PC-9 (cell line): ENCODE measurements around the gene RNH1. TPM values are rescaled to one million over a fixed set of nuclear protein-coding genes. Genes with fewer than 3 reads are reported as not detected.

Source experiments
- total RNA-seq: library from RNA; stranded (reverse); gene quantifications from 2 replicates; pipeline ENCODE4 v1.2.3, GENCODE V29; 2021

Gene RNH1
- total RNA-seq, 1 experiment from 2014 or later = 87.8 TPM

Other genes with a start within 250 kb of the RNH1 start
- 0.33 TPM in 1 of 2 replicates, not detected in the other for gene NLRP6, start 228.8 kb downstream of the RNH1 start, total RNA-seq
- gene PGGHG, start 218.1 kb downstream of the RNH1 start, total RNA-seq = 68.6 and 76.9 TPM in 2 replicates
- gene IFITM5, start 207.7 kb downstream of the RNH1 start, total RNA-seq = not detected in 2 replicates
- 4.2 and 4.3 TPM in 2 replicates for gene IFITM2, start 199.4 kb downstream of the RNH1 start, total RNA-seq
- gene IFITM1, start 193.2 kb downstream of the RNH1 start, total RNA-seq = 5.1 and 9.5 TPM in 2 replicates
- gene IFITM3, start 186.4 kb downstream of the RNH1 start, total RNA-seq = 136 and 176 TPM in 2 replicates
- 4.7 and 6.1 TPM in 2 replicates for gene B4GALNT4, start 137.7 kb downstream of the RNH1 start, total RNA-seq
- 83.7 and 109 TPM in 2 replicates for gene PKP3, start 113.0 kb downstream of the RNH1 start, total RNA-seq
- gene SIGIRR, start 92.2 kb downstream of the RNH1 start, total RNA-seq = 78.9 and 98.3 TPM in 2 replicates
- gene ANO9, start 65.2 kb downstream of the RNH1 start, total RNA-seq = 18.1 and 27.6 TPM in 2 replicates
- 32.5 and 38.8 TPM in 2 replicates for gene PTDSS2, start 57.0 kb downstream of the RNH1 start, total RNA-seq
- 47.2 and 47.5 TPM in 2 replicates for gene HRAS, start 28.3 kb upstream of the RNH1 start, total RNA-seq
- 5.0 and 6.3 TPM in 2 replicates for gene LRRC56, start 30.3 kb upstream of the RNH1 start, total RNA-seq
- gene LMNTD2, start 53.5 kb upstream of the RNH1 start, total RNA-seq = 12.8 and 16.3 TPM in 2 replicates
- 36.2 and 40.8 TPM in 2 replicates for gene RASSF7, start 53.7 kb upstream of the RNH1 start, total RNA-seq
- 21.7 and 24.5 TPM in 2 replicates for gene PHRF1, start 69.2 kb upstream of the RNH1 start, total RNA-seq
- 10.7 and 13.1 TPM in 2 replicates for gene IRF7, start 108.7 kb upstream of the RNH1 start, total RNA-seq
- not detected in 2 replicates for gene CDHR5, start 117.7 kb upstream of the RNH1 start, total RNA-seq
- gene SCT, start 119.9 kb upstream of the RNH1 start, total RNA-seq = not detected in 2 replicates
- gene DRD4, start 130.0 kb upstream of the RNH1 start, total RNA-seq = 0.35 and 1.4 TPM in 2 replicates
- 36.9 and 44.4 TPM in 2 replicates for gene DEAF1, start 188.0 kb upstream of the RNH1 start, total RNA-seq
- 34.0 and 36.6 TPM in 2 replicates for gene TMEM80, start 188.6 kb upstream of the RNH1 start, total RNA-seq
- gene EPS8L2, start 199.0 kb upstream of the RNH1 start, total RNA-seq = 228 and 229 TPM in 2 replicates
- gene TALDO1, start 240.2 kb upstream of the RNH1 start, total RNA-seq = 434 and 446 TPM in 2 replicates